KMS-11 (cell line): Measurements from ENCODE around the gene FXYD7.

Source experiments
- H2AFZ ChIP-seq: fragments of 200-600 bp; sonication (generic); 2 replicates; pipeline ENCODE4 v1.6.1; 2016; ENCODE audit warnings: antibody characterized with exemption, mixed run types, low read depth
- H3K27ac ChIP-seq: fragments of 200-600 bp; sonication (generic); 2 replicates; pipeline ENCODE4 v1.6.1; 2016; ENCODE audit warnings: mild to moderate bottlenecking, mixed run types
- H3K27me3 ChIP-seq: fragments of 200-600 bp; sonication (generic); 2 replicates; pipeline ENCODE4 v1.6.1; 2017; ENCODE audit warnings: mild to moderate bottlenecking, low read depth, mixed run types, moderate library complexity; ENCODE audit not compliant: insufficient read depth
- H3K36me3 ChIP-seq: fragments of 200-600 bp; sonication (generic); 2 replicates; pipeline ENCODE4 v1.6.1; 2017; ENCODE audit warnings: mild to moderate bottlenecking, mixed run types; ENCODE audit not compliant: insufficient read depth
- H3K4me1 ChIP-seq: fragments of 200-600 bp; sonication (generic); 2 replicates; pipeline ENCODE4 v1.6.1; 2016; ENCODE audit warnings: mild to moderate bottlenecking, low read depth, mixed run types; ENCODE audit not compliant: poor library complexity, severe bottlenecking
- H3K4me2 ChIP-seq: fragments of 200-600 bp; sonication (generic); 2 replicates; pipeline ENCODE4 v1.7.0; 2016; ENCODE audit warnings: mild to moderate bottlenecking, mixed run types
- H3K4me3 ChIP-seq: fragments of 200-600 bp; sonication (generic); IDR thresholded peaks from 2 replicates; pipeline ENCODE4 v1.6.1; 2017; ENCODE audit warnings: low read depth, low read length, mixed read lengths; ENCODE audit not compliant: insufficient read depth
- H3K79me2 ChIP-seq: fragments of 200-600 bp; sonication (generic); 2 replicates; pipeline ENCODE4 v1.6.1; 2016; ENCODE audit warnings: low read depth, mixed run types; ENCODE audit not compliant: insufficient read depth
- H3K9ac ChIP-seq: fragments of 200-600 bp; sonication (generic); 2 replicates; pipeline ENCODE4 v1.6.1; 2016; ENCODE audit warnings: mild to moderate bottlenecking, mixed run types
- H4K20me1 ChIP-seq: fragments of 200-600 bp; sonication (generic); 2 replicates; pipeline ENCODE4 v1.6.1; 2016; ENCODE audit warnings: mild to moderate bottlenecking, mixed run types; ENCODE audit not compliant: insufficient read depth
- CTCF ChIP-seq: fragments of 200-600 bp; sonication (generic); conservative IDR thresholded peaks from 2 replicates; pipeline ENCODE4 v1.6.1; 2017; ENCODE audit warnings: low read depth, mild to moderate bottlenecking, antibody characterized with exemption, low read length, moderate library complexity, mixed read lengths

Gene FXYD7

GRCh38 chr19:35144259-35144599 is 1.2 kb downstream of the FXYD7 start:
- Histone ChIP-seq H3K4me2 (no peak overlapping the region), H3K4me3 (no peak overlapping the region), H4K20me1 (no peaks in the 10 kb centered on the region), H3K27ac (no peak overlapping the region), H3K79me2 (no peaks in the 10 kb centered on the region), H3K36me3 (no peaks in the 10 kb centered on the region), H3K4me1 (peaks cover 7% of the 10 kb centered on the region), H3K9ac (no peak overlapping the region), H2AFZ (no peak overlapping the region), H3K27me3 (peaks cover 13% of the 10 kb centered on the region; the same call in 1 of the 2 replicates)
- TF ChIP-seq CTCF, result no peak

DNA sequence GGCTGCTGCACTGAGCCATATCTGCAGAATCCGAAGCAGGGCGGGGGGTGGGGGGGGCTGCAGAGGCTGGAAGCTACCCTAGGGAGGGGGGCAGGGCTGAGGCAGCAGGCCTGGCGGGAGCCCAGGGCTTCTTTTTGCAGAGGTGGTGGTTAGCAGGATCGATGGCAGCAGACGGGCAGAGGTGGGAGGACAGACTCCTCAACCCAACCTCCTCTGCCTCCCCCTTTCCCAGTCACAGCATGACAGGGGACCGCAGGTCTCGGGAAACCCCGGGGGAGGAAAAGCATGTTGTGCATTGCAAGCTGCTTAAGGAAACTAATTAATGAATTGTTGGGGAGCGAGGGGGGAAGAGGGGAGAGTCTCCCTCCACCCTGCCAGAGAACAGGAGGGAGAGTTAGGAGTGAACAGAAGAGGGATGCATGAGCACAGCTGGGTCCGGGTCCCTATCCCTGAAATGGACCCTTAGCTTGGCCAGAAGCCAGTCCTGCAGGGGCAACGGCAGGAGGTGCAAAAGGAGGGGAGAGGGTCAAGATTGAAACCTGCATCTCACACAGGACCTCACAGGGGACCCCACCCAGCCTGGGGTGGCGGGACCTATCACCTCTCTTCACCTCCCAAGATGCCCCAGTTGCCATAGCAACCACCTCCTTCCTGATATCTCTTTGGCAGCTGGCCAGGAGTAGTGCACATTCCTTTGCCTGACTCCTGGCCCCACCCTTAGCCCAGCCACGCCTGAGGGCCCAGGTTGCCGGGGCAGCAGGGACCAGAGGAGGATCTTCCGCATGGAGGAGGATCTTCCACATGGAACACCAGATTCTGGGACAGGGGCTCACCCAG is 1.8 kb downstream of the FXYD7 start:
- Histone ChIP-seq H3K27ac (no peak overlapping the region), H3K4me3 (no peak overlapping the region), H3K36me3 (no peaks in the 10 kb centered on the region), H3K4me2 (no peak overlapping the region), H3K9ac (no peak overlapping the region), H3K27me3 (peaks cover 13% of the 10 kb centered on the region; the same call in 1 of the 2 replicates), H2AFZ (no peak overlapping the region), H4K20me1 (no peaks in the 10 kb centered on the region), H3K79me2 (no peaks in the 10 kb centered on the region), H3K4me1 (peaks cover 7% of the 10 kb centered on the region)
- no peak for TF ChIP-seq CTCF

DNA sequence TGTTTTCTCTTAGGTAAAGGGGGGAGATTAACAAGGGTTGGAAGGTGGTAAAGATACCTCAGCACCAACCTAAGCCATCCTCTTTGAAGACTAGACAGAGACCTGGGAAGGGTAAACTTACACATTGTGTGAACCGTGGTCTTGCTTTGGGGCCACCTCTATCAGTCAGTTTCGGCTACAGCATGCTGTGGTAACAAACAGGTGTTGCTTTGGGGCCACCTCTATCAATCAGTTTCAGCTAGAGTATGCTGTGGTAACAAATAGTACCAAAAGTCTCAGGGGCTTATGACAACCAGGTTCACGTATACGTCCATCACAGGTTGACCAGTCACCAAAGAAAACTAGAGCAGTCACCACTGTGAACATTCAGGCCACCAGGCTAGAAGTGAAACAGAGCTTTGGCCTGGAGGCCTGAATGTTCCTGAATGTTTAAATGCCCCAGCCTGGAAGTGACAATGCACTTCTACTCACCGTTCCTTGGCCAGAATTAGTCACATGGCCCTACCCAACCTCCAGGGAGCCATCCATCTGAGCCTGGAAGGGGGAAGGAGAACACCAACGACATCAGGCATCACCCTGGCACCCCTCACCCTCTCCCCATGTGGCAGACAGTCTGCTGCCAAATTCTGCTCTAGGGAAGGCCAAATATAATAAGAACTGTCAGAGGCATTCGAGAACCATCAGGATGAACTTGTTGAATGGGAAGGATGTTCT is 3.8 kb downstream of the FXYD7 start:
- peaks cover 2% of the 10 kb centered on the region for H3K4me1 ChIP-seq
- no peak for TF ChIP-seq CTCF

DNA sequence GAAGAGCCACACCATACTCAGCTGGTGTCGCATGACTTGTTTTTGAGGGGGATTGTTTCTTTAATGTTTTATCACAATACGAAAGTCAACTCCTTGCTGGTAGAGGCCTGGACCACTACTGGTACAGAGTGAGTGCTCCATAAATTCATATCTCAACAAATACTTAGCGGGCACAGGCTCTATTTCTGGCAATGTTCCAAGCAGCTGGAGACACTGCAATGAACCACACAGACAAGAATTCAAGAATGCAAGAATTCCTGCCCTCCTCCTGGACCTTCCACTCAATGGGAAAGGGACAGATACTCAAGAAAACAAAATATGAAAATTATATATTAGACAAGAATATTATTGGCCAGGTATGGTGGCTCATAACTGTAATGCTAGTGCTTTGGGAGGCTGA is 6.4 kb downstream of the FXYD7 start:
- Histone ChIP-seq H3K27ac (no peak overlapping the region), H3K9ac (no peak overlapping the region), H3K4me3 (no peak overlapping the region), H3K36me3 (no peaks in the 10 kb centered on the region), H3K79me2 (no peaks in the 10 kb centered on the region), H3K4me1 (peaks cover 5% of the 10 kb centered on the region), H2AFZ (no peak overlapping the region), H3K27me3 (no peaks in the 10 kb centered on the region; the same call in 1 of the 2 replicates), H3K4me2 (no peak overlapping the region), H4K20me1 (no peaks in the 10 kb centered on the region)
- no peak for TF ChIP-seq CTCF

More for the DNA sequence above, 3.8 kb downstream of the FXYD7 start:
- Histone ChIP-seq H3K36me3 (no peaks in the 10 kb centered on the region), H2AFZ (no peak overlapping the region), H3K79me2 (no peaks in the 10 kb centered on the region), H3K27me3 (peaks cover 10% of the 10 kb centered on the region; the same call in 1 of the 2 replicates), H4K20me1 (no peaks in the 10 kb centered on the region), H3K9ac (no peak overlapping the region), H3K4me3 (no peak overlapping the region), H3K4me2 (no peak overlapping the region), H3K27ac (no peak overlapping the region)
